ENCODE data around the gene TADA2B. TPM values are rescaled to one million over a fixed set of nuclear protein-coding genes. Genes with fewer than 3 reads are reported as not detected.

The TADA2B gene
- total and polyA plus RNA-seq, 10 of the 15 experiments (the other 5 are each of a cell fraction or from before 2014, with no cell fraction given), result 0.66 to 12.0 (median 5.6) TPM

GRCh38 chr4:7059662-7060061 lies 16.5 kb downstream of the TADA2B start (continued):
- TF ChIP-seq NKRF (conservative IDR thresholded peaks at IDR 0.05) (no peak), NFYB (IDR thresholded peaks at IDR 0.05; ENCODE audit: insufficient read depth, low read depth, low read length) (no peak), ZNF274 (IDR thresholded peaks at IDR 0.05; ENCODE audit: insufficient read depth, insufficient read length) (no peak)

- H3K27ac ChIP-seq (ENCODE audit: control insufficient read depth, insufficient read depth), result no peak overlapping the region
- BruUV-seq (replicated peaks), result no TSS peak
- peaks cover 18 to 37% of the 10 kb centered on the region in 2 experiments for H3K36me3 ChIP-seq (ENCODE audit: control insufficient read depth in 2 of 2, insufficient read depth in 2 of 2, low read length in 1 of 2)
- H4K20me1 ChIP-seq (ENCODE audit: control insufficient read depth, insufficient read depth), result peaks cover 7% of the 10 kb centered on the region; the same call in 1 of the 2 replicates
- RAD21 ChIA-PET (ENCODE audit: unreplicated experiment), result no interaction called here
- H3K4me3 ChIP-seq, result no peak overlapping the region
- SMC1A ChIA-PET (ENCODE audit: uncharacterized antibody, unreplicated experiment), result interaction anchor here (0.6 to 1.1 kb wide), 2 partner anchors 9 to 161 kb away, joined by 3 to 4 read pairs; no protein-coding TSS in a partner anchor
- FAIRE-seq (no peak), ATAC-seq (no peak), DNase-seq (ENCODE audit: low read depth, low spot score) (no peak)
- no peak for TF ChIP-seq KAT2A (conservative IDR thresholded peaks at IDR 0.05; ENCODE audit: control insufficient read depth, low read depth, low read length)
- no peak for TF ChIP-seq MAX (IDR thresholded peaks at IDR 0.05; ENCODE audit: low read depth, low read length)
- TF ChIP-seq JUNB (IDR thresholded peaks at IDR 0.05), result no peak
- TF ChIP-seq BCL3 (IDR thresholded peaks at IDR 0.05; ENCODE audit: borderline replicate concordance, insufficient read depth, low read depth, low read length, poor library complexity, severe bottlenecking), result no peak
- 94% methylated on average over 20 of the region's 20 CpGs for WGBS (ENCODE audit: insufficient coverage, insufficient replicate concordance, low lambda C conversion rate, missing lambda C conversion rate)
- H3K9me3 ChIP-seq (replicated peaks; ENCODE audit: control insufficient read depth, insufficient read depth, low read length), result no peaks in the 10 kb centered on the region
- POLR2A ChIA-PET, result no interaction called here
- intact Hi-C loops (cut with micrococcal nuclease; ENCODE audit: unreplicated experiment), result no loop called here
- H3K9ac ChIP-seq (ENCODE audit: control insufficient read depth, insufficient read depth, low read length), result no peak overlapping the region
- H3K27me3 ChIP-seq (replicated peaks in 1 of 2; ENCODE audit: control insufficient read depth in 2 of 2, insufficient read depth in 2 of 2, low read length in 1 of 2), result no peaks in the 10 kb centered on the region
- H2AFZ ChIP-seq (ENCODE audit: control insufficient read depth, low read depth, low read length), result no peak overlapping the region
- peaks cover 14% of the 10 kb centered on the region for H3K4me1 ChIP-seq (ENCODE audit: control insufficient read depth, insufficient read depth, low read length)
- in situ Hi-C loops (cut with MboI), result no loop called here
- H3K4me2 ChIP-seq (ENCODE audit: control insufficient read depth, insufficient read depth), result no peak overlapping the region
- peaks cover 15% of the 10 kb centered on the region for H3K79me2 ChIP-seq (ENCODE audit: control insufficient read depth, insufficient read depth, low read length)
- CTCF ChIA-PET, result interaction anchor here (1.2 kb wide), 1 partner anchor 9 kb away, joined by 3 read pairs; no protein-coding TSS in a partner anchor
These were observed 17.4 kb downstream of the TADA2B start for GRCh38 chr4:7060346-7061150.

All from GM12878 (cell line).